ENCODE measurements around the gene PICALM. TPM values are rescaled to one million over a fixed set of nuclear protein-coding genes. Genes with fewer than 3 reads are reported as not detected.
A peak's percentile ranks its signal among the peaks of the same experiment; 100 is the strongest.

The PICALM gene
- total and polyA plus RNA-seq, 2 of the 4 experiments (the other 2 are of a cell fraction), result 235 to 453 TPM

DNA sequence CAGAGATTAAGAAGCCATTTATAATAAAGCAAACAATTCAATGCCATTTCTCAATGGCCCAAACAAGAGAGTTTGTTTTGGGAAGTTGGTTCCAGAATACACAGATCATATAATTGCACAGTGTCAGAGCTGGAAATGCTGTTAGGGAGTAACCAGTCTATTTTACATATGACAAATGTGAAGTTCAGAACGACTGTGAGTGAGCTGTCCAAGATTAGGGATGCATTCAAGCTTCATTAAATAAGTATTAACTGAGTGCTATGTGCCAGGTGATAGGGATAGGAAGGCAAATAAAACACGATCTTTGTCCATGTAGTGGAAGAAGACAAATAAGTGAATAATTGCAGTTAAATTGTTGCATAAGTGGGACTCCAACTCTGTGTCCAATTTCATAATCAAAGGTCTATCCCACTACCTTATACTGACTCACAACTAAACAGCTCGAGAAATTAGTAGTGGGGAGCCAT is 33.1 kb upstream of the PICALM start:
- Histone ChIP-seq H2BK5ac (ENCODE audit: low read depth, low read length, poor library complexity, severe bottlenecking) (no peak overlapping the region), H3K14ac (replicated peaks; ENCODE audit: low read depth, low read length) (no peak overlapping the region), H4K91ac (ENCODE audit: insufficient read depth, low read depth, low read length) (no peak overlapping the region), H3K4me3 (ENCODE audit: insufficient read depth, low read depth, low read length) (no peak overlapping the region), H3K9me1 (ENCODE audit: insufficient read depth, low read length) (peaks cover 6% of the 10 kb centered on the region), H3K4me1 (ENCODE audit: control insufficient read depth, insufficient read depth, low read length) (peaks cover 3% of the 10 kb centered on the region; the same call in 1 of the 2 replicates), H4K20me1 (ENCODE audit: insufficient read depth, low read length) (no peaks in the 10 kb centered on the region), H4K8ac (ENCODE audit: low read depth in 2 of 2, low read length in 2 of 2) (no peak overlapping the region), H3K23ac (ENCODE audit: low read depth, low read length) (no peak overlapping the region), H3K18ac (ENCODE audit: low read depth, low read length) (no peak overlapping the region), H3K56ac (ENCODE audit: extremely low read depth, insufficient read depth, low read length) (no peak overlapping the region), H2BK20ac (ENCODE audit: low read depth, low read length) (no peak overlapping the region), H2AK9ac (replicated peaks; ENCODE audit: low read depth, low read length, poor library complexity) (no peak overlapping the region), H3K4me2 (ENCODE audit: low read depth, low read length) (no peak overlapping the region), H2AK5ac (ENCODE audit: low read depth, low read length) (no peak overlapping the region), H3K9ac (ENCODE audit: low read depth, low read length) (no peak overlapping the region), H3K27me3 (ENCODE audit: control insufficient read depth, insufficient read depth, low read length) (no peaks in the 10 kb centered on the region), H2AFZ (replicated peaks; ENCODE audit: low read length, poor library complexity) (no peak overlapping the region), H2BK120ac (ENCODE audit: low read depth, low read length) (no peak overlapping the region), H4K5ac (ENCODE audit: low read depth, low read length) (no peak overlapping the region), H2BK15ac (ENCODE audit: low read depth, low read length) (no peak overlapping the region), H3K9me3 (ENCODE audit: control insufficient read depth, insufficient read depth, low read length) (no peaks in the 10 kb centered on the region), H3K79me1 (ENCODE audit: low read depth in 1 of 2, low read length in 2 of 2) (peaks cover 0 to 2% of the 10 kb centered on the region in 2 experiments; a peak in 1 of 4 replicates), H3K27ac (ENCODE audit: insufficient read depth, low read length) (no peak overlapping the region), H3K4ac (ENCODE audit: low read depth, low read length) (no peak overlapping the region), H3K36me3 (ENCODE audit: control insufficient read depth, insufficient read depth, low read length) (no peaks in the 10 kb centered on the region)
- ChIA-PET POLR2A (ENCODE audit: unreplicated experiment) (interaction anchor here (0.6 kb wide), 1 partner anchor 15 kb away, joined by 4 read pairs; no protein-coding TSS in a partner anchor), CTCF (interaction anchor here (0.6 kb wide), 1 partner anchor 18 kb away, joined by 3 read pairs; no protein-coding TSS in a partner anchor)
- in situ Hi-C loops (cut with MboI; ENCODE audit: low sequenced_read_pairs) (no loop called here), dilution Hi-C loops (cut with HindIII; ENCODE audit: low sequenced_read_pairs, unreplicated experiment) (no loop called here), intact Hi-C loops (cut with micrococcal nuclease) (no loop called here)
- TF ChIP-seq RFX5 (IDR thresholded peaks at IDR 0.05; ENCODE audit: low read depth, low read length), result no peak
- 0 out of 2 replicates have a peak, but pooled peaks have one; percentile 29 for TF ChIP-seq CEBPB (IDR thresholded peaks at IDR 0.05; ENCODE audit: low read depth, low read length)
- TF ChIP-seq, protein P1, sequence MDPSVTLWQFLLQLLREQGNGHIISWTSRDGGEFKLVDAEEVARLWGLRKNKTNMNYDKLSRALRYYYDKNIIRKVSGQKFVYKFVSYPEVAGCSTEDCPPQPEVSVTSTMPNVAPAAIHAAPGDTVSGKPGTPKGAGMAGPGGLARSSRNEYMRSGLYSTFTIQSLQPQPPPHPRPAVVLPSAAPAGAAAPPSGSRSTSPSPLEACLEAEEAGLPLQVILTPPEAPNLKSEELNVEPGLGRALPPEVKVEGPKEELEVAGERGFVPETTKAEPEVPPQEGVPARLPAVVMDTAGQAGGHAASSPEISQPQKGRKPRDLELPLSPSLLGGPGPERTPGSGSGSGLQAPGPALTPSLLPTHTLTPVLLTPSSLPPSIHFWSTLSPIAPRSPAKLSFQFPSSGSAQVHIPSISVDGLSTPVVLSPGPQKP (IDR thresholded peaks at IDR 0.05; ENCODE audit: borderline replicate concordance, low read depth, low read length), result no peak
- no peak for TF ChIP-seq RAD21 (IDR thresholded peaks at IDR 0.05; ENCODE audit: low read length)
- DNase-seq (peak; percentile 40), ATAC-seq (ENCODE audit: low read depth) (peak; percentile 61; the same call in 1 of the 2 replicates)
- no TSS peak for BruUV-seq (replicated peaks)
- no CpG with 5 or more reads among the region's 3 CpGs for WGBS, 2 experiments (ENCODE audit: extremely low coverage in 2 of 2, insufficient read length in 1 of 2)

Data from IMR-90 (cell line).